Kidney (tissue), 14 donors: Measurements from ENCODE around the gene LHFPL4. TPM values are rescaled to one million over a fixed set of nuclear protein-coding genes. Genes with fewer than 3 reads are reported as not detected.
A peak's percentile ranks its signal among the peaks of the same experiment; 100 is the strongest.

Source experiments
- DNase-seq, 5 donors: peaks; one replicate each; pipeline ENCODE4 v3.0.0-alpha.2; 2013 to 2020
- FAIRE-seq: peaks from 2 replicates; lab custom pipeline; 2012; peaks lifted over from hg19 to GRCh38; lab: Jason Lieb, UNC
- H3K27ac ChIP-seq, 2 donors: one replicate each; pipeline ENCODE4 v1.7.0; 2013; ENCODE audit warnings: low read depth in 2 of 2, low read length in 2 of 2, inconsistent platforms in 1 of 2
- H3K27me3 ChIP-seq: one replicate; pipeline ENCODE4 v1.7.1; 2013; ENCODE audit warnings: low read length, inconsistent platforms; ENCODE audit not compliant: control insufficient read depth, insufficient read depth
- H3K36me3 ChIP-seq, 3 donors: one replicate each; pipeline versions ENCODE4 v1.7.0 to v1.7.1; 2013; ENCODE audit warnings: low read length in 3 of 3, control low read depth in 1 of 3, inconsistent platforms in 1 of 3; ENCODE audit not compliant: insufficient read depth in 3 of 3, control insufficient read depth in 2 of 3
- H3K4me1 ChIP-seq, 3 donors: one replicate each; pipeline versions ENCODE4 v1.7.0 to v1.7.1; 2013; ENCODE audit warnings: low read length in 3 of 3, inconsistent platforms in 1 of 3, low read depth in 1 of 3; ENCODE audit not compliant: control insufficient read depth in 2 of 3, insufficient read depth in 2 of 3
- H3K4me3 ChIP-seq, 3 donors: one replicate each; pipeline versions ENCODE4 v1.7.0 to v1.8.1; 2013; ENCODE audit warnings: low read length in 3 of 3, control low read depth in 1 of 3, inconsistent platforms in 1 of 3
- H3K9ac ChIP-seq, 3 donors: one replicate each; pipeline versions ENCODE4 v1.7.0 to v1.7.1; 2013; ENCODE audit warnings: low read length in 3 of 3, control low read depth in 1 of 3, inconsistent platforms in 1 of 3
- H3K9me3 ChIP-seq, 3 donors: one replicate each; pipeline versions ENCODE4 v1.7.0 to v1.7.1; 2013; ENCODE audit warnings: low read length in 3 of 3, control low read depth in 1 of 3, inconsistent platforms in 1 of 3; ENCODE audit not compliant: control insufficient read depth in 2 of 3, insufficient read depth in 1 of 3
- intact Hi-C: fragments of 100-400 bp; cut with DNase I; formaldehyde crosslinking; loops from one replicate; pipeline ENCODE4 v1.11.1; 2022
- polyA plus RNA-seq: library from polyadenylated mRNA; stranded (reverse); fragments of 350-450 nt; fragmentation: Illumina TruSeq; extraction: RNeasy Lipid Tissue Mini Kit (QIAGEN cat#74804); gene quantifications from one replicate; pipeline ENCODE4 v1.2.3, GENCODE V29; 2014; ENCODE audit warnings: low read depth, low replicate concordance; ENCODE audit not compliant: insufficient read depth
- total RNA-seq: library from RNA; stranded (reverse); fragmentation: NEBNext Ultra II Directional; extraction: Animal tissue kit (Norgen Biotek cat#: 25700); gene quantifications from one replicate; pipeline ENCODE4 v1.2.1, GENCODE V29; 2021
- TF ChIP-seq, protein P1 (sequence below): IDR thresholded peaks from 3 replicates; pipeline ENCODE4 v1.5.1; 2012; ENCODE audit warnings: mild to moderate bottlenecking, moderate library complexity, borderline replicate concordance; ENCODE audit not compliant: insufficient read depth; ENCODE audit errors: extremely low read depth
- donor health status: control.
- donor health status: control.
- donor health status: control.
- donor health status: control.
- donor health status: control.
- donor health status: DM: yes; HTN: yes; CAD: no.
- donor health status: Normal renal cell carcinoma (clear cell type).

Gene LHFPL4
- total and polyA plus RNA-seq, 2 donors from 2014 or later = 0.25 TPM; not detected in 1

GRCh38 chr3:9553948-9554513, 409 bp upstream of the LHFPL4 start:
- Histone ChIP-seq H3K27me3 (peaks cover 5% of the 10 kb centered on the region), H3K36me3 (no peaks in the 10 kb centered on the region), H3K9ac (no peak overlapping the region), H3K27ac (no peak overlapping the region), H3K4me1 (no peaks in the 10 kb centered on the region), H3K9me3 (no peaks in the 10 kb centered on the region), H3K4me3 (no peak overlapping the region)
- intact Hi-C loops = no loop called here
- FAIRE-seq (no peak), DNase-seq (no peak)
- TF ChIP-seq, protein P1, sequence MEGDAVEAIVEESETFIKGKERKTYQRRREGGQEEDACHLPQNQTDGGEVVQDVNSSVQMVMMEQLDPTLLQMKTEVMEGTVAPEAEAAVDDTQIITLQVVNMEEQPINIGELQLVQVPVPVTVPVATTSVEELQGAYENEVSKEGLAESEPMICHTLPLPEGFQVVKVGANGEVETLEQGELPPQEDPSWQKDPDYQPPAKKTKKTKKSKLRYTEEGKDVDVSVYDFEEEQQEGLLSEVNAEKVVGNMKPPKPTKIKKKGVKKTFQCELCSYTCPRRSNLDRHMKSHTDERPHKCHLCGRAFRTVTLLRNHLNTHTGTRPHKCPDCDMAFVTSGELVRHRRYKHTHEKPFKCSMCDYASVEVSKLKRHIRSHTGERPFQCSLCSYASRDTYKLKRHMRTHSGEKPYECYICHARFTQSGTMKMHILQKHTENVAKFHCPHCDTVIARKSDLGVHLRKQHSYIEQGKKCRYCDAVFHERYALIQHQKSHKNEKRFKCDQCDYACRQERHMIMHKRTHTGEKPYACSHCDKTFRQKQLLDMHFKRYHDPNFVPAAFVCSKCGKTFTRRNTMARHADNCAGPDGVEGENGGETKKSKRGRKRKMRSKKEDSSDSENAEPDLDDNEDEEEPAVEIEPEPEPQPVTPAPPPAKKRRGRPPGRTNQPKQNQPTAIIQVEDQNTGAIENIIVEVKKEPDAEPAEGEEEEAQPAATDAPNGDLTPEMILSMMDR = no peak

GRCh38 chr3:9552252-9552999, 1.2 kb downstream of the LHFPL4 start:
- TF ChIP-seq, protein P1 = no peak
- Histone ChIP-seq H3K27me3 (peaks cover 5% of the 10 kb centered on the region), H3K36me3 (no peaks in the 10 kb centered on the region), H3K9ac (no peak overlapping the region), H3K4me1 (no peaks in the 10 kb centered on the region), H3K4me3 (no peak overlapping the region), H3K9me3 (no peaks in the 10 kb centered on the region), H3K27ac (no peak overlapping the region)
- DNase-seq (peak; percentile 78 to 88 (median 85)), FAIRE-seq (no peak)
- intact Hi-C loops = no loop called here

DNA sequence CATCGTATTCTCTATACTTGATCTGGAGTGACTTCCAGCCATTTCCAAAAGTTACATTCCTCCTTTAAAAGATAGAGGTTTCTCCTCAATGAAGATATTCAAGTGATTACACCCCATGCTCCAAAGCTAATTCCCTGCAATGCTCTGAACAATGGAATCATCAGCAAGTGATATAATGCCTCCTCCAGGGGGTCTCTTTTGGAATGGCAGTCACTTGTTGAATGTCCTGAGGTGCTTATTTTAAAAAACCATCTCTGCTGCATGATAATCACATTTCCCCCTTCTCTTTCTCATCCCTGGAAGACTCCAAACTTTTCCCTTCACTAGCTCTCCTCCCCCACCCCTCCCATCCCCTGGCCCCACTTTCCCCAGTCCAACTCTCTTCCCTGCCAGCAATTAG, 2.6 kb downstream of the LHFPL4 start:
- Histone ChIP-seq H3K27ac (no peak overlapping the region), H3K9ac (no peak overlapping the region), H3K4me3 (no peak overlapping the region), H3K36me3 (no peaks in the 10 kb centered on the region), H3K27me3 (peaks cover 5% of the 10 kb centered on the region), H3K9me3 (no peaks in the 10 kb centered on the region), H3K4me1 (no peaks in the 10 kb centered on the region)
- DNase-seq (no peak), FAIRE-seq (no peak)
- TF ChIP-seq, protein P1 = no peak
- intact Hi-C loops = no loop called here
